CD1c-positive myeloid dendritic cell (primary cell): Measurements from ENCODE around the gene ACBD6.

Experiments used
- DNase-seq: peaks from one replicate; pipeline ENCODE4 v3.0.0-alpha.2; 2016; ENCODE audit errors: extremely low spot score

ACBD6 gene

DNA sequence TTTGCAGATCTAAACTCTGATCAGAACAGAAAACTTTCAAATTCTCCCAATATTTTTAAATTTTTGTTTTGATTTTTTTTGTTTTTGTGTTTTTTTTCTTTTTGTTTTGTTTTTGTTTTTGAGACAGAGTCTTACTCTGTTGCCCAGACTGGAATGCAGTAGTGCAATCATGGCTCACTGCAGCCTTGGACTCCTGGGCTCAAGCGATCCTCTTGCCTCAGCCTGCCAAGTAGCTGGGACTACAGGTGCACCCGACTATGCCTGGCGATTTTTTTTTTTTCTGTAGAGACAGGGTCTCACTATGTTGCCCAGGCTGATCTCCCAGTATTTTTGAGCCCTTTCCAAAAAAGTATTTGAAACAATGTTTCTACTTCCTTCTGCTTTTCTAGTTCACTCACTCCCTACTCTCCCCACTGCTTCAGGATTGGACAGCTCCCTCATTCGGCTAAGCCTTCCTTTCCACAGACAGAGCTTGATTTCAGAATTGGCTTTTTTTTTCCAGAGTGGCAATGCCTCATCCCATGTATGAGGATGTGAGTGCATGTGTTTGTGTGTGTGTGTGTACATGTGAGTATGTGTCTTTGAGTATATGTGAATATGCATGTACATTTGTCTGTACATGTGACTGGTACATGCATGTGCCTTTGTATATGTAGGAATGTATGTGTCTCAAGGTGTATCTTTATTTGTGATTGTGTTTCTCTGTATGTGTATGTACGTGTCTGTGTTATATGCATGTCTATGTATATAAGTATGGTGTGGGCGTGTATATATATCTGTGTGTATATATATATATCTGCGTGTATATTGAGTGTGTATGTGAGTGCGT is 260.4 kb downstream of the ACBD6 start:
- no peak for DNase-seq

DNA sequence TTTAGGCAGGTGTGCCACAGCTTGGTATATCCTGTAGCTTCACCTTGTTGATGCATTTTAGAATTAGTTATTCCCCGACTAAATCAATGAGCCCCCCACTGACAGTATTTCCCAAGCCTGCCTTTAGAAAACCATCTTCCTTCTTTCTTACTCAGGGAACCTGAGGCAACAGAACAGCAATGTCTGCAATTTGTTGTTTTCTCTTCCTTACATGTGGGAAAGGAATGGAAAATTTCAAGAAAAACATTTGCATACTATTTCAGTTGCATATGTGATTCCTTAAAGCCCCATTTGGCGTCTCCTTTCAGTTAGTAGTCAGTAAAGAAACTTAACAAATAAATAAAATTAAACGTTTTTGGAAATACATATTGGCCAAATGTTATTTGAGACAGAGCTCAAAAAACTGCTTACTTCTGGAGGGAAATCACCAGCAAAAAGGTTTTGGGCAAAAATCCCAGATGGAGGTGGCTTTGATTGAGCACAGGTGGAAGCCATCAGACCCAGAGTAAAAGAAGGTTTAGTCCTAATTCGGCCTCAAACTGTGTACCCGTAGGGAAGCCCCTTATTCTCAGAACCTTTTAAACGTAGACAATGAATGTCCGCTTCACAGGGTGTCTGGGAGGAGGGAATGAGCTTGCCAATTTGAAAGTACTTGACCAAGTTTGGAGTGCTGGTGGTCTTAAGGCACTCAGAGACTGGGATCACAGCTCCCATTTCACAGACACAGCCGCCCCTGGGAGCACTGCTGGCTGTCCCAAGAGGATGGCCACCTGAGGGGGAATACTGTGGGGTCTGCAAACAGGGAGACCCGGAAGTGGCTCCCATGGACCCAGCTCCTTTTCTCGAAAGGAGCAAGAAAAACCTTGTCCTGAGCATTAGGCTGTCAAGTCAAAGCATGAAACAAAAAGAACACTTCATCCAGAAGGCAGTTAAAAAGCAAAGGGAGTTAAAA is 263.0 kb downstream of the ACBD6 start:
- no peak for DNase-seq

DNA sequence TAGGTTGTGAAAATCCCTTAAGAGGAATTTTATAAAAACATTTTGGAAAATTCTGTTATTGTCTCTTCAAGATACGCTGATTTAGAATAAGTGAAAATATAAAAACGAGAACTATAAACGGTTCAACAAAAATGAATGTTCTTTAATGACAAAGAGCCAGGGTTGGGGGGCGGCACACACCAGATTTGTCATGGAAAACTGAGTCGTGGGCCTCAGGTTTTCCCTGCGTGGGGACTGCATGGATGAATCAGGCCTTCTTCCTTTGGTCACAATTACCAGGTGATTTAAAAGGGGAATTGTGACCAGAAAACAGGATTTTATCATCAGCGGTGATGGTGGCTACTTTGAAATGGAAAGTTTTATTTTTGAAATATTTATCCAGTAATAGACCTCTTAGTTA is 263.7 kb downstream of the ACBD6 start:
- DNase-seq, result no peak
